ENCODE measurements around the gene UTS2B. TPM values are rescaled to one million over a fixed set of nuclear protein-coding genes. Genes with fewer than 3 reads are reported as not detected.
"Not testable (repeated sequence)": the region's sequence is repeated elsewhere in the genome, so short reads cannot be mapped to it uniquely, and the experiment has no call there.

UTS2B gene
- polyA plus RNA-seq, 3 donors: 0.45 to 0.68 (median 0.50) TPM

- no peak for DNase-seq (ENCODE audit: low read depth in 3 of 3, low spot score in 2 of 3)
Observed at GRCh38 chr3:191253089-191253799, 77.1 kb downstream of the UTS2B start.

DNA sequence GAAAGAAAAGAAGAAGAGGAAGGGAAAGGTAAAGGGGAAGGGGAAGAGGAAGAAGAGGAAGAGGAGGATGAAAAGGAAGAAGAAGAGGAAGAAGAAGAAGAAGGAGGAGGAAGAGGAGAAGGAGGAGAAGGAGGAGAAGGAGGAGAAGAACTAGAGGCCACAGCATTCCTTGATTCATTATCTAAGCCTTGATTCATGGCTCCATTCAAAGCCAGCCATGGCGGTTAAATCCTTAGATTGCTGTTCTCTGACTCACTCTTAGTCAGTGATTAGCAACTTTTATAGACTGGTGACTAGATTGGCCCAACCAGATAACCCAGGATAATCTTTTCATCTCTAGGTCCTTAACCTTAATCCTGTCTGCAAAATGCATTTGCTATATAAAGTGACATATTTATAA, 83.7 kb downstream of the UTS2B start:
- DNase-seq (ENCODE audit: low read depth in 3 of 3, low spot score in 2 of 3): no peak

GRCh38 chr3:191246034-191246433, 84.3 kb downstream of the UTS2B start:
- DNase-seq (ENCODE audit: low read depth in 3 of 3, low spot score in 2 of 3): not testable (repeated sequence)

GRCh38 chr3:191244242-191244867, 86.0 kb downstream of the UTS2B start:
- no peak for DNase-seq (ENCODE audit: low read depth in 3 of 3, low spot score in 2 of 3)

DNA sequence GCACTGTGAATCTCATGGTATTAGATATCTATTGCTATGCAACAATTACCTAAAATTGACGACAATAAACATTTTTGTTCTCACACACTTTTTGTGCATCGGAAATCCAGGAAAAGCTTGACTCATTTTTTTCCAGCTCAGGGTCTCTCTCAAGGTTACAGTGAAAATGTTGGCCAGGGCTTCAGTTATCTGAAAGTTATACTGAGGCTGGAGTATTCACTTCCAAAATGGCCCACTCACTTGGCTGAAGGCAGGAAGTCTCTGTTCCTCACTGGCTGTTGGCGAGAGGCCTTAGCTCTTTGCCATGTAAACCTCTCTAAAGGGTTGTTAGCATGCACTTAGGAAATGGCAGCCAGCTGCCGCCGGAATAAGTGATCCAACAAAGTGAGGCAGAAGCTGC, 89.8 kb downstream of the UTS2B start:
- no peak for DNase-seq (ENCODE audit: low read depth in 3 of 3, low spot score in 2 of 3)

- no peak for DNase-seq (ENCODE audit: low read depth in 3 of 3, low spot score in 2 of 3)
Observed at GRCh38 chr3:191239407-191240031, 90.8 kb downstream of the UTS2B start.

- no peak for DNase-seq (ENCODE audit: low read depth in 3 of 3, low spot score in 2 of 3)
Observed at GRCh38 chr3:191238321-191238817, 92.0 kb downstream of the UTS2B start.

DNA sequence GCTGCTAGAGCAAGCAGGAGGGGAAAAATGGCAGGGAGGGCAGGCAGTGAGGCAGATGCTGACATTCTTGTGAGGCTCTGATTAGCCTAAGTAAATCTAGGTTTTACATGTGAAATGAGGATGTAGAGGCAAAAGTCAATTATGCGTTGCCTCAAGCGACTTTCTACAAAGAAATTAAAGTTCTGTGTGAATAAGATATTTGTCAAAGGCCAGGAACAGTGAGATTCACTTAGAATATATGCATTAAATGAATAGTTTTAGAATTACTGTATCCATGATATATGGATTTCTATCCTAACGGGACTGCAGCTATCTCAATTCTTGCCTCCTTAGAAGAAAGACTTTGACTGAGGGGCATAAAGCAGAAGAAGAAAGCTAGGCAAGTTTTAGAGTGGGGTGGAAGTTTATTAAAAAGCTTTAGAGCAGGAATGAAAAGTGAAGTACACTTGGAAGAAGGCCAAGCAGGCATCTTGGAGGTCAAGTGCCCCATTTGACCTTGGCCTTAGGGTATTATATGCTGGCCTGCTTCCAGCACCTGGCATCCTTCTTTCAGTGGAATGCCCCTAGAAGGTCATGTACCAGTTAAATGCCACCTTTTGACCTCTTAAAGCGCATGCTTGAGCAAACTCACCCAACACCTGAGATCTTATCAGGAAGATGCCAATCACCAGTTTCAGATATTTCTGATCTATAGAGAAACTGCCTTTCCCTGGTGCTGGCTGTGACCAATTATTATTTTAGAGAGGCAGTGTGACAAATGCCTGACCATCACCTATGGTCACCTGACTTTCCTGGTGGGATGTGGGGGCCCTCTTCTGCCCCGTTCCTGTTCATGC, 93.1 kb downstream of the UTS2B start:
- no peak for DNase-seq (ENCODE audit: low read depth in 3 of 3, low spot score in 2 of 3)

GRCh38 chr3:191236646-191237045, 93.7 kb downstream of the UTS2B start:
- peak in 1 of 3 donors; percentile 21 for DNase-seq (ENCODE audit: low read depth in 3 of 3, low spot score in 2 of 3)

DNA sequence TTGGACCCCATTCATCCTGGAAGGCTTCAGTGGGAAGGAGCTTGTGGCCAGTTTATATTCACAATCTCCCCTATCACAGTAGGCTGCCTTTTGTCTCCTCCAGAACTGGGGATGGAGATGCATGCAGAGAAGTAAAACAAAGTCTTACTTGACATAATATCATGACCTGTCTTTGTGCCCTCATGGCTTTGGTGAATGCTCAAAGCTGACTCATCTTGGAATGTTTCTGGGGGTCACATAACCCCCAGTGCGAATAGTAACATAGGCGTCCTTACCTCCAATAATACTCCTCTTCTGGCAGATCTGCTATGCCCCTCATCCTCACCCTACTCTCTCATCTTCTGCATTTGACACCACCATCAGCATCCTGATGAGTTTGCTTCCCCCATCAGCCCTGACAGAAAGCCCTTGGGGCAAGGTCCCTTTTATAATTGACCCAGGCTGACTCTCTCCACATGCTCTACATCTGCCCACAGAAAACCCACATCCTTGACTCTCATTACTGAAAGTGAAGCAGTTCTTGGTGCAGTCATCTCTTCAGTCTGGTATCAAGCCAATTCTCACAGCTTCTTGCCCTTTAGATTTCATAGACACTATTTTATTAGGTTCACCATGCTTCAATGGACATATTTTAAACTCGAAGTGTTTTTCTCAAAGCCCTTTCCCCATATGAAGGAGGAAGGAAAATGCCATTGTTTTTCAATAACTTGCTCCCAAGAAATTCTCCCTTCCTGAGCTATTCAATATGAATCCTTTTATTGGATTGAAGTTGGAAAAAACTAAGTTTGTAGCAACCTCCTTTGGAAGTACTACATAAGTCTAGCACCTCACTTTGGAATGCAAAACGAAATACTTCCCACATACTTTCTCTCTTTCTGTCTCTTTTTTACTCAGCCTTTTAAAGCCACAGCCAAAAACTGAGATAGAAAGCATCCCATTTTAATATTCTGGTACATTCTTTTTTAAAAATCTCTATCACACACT, 94.7 kb downstream of the UTS2B start:
- no peak for DNase-seq (ENCODE audit: low read depth in 3 of 3, low spot score in 2 of 3)

DNA sequence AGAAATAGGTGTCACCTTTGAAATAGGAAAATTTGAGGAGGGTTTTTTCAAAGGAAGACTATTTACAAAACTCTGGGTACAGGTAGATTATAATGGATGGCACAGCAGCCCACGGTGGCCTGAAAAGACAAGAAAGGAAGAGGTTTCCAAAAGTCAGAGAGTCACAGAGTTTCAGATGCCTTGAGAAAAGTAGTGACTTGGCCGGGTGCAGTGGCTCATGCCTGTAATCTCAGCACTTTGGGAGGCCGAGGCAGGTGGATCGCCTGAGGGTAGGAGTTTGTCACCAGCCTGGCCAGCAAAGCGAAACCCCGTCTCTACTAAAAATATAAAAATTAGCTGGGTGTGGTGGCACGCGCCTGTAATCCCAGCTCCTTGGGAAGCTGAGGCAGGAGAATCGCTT, 96.1 kb downstream of the UTS2B start:
- no peak for DNase-seq (ENCODE audit: low read depth in 3 of 3, low spot score in 2 of 3)

GRCh38 chr3:191227541-191227940, 102.8 kb downstream of the UTS2B start:
- DNase-seq (ENCODE audit: low read depth in 3 of 3, low spot score in 2 of 3): no peak

DNA sequence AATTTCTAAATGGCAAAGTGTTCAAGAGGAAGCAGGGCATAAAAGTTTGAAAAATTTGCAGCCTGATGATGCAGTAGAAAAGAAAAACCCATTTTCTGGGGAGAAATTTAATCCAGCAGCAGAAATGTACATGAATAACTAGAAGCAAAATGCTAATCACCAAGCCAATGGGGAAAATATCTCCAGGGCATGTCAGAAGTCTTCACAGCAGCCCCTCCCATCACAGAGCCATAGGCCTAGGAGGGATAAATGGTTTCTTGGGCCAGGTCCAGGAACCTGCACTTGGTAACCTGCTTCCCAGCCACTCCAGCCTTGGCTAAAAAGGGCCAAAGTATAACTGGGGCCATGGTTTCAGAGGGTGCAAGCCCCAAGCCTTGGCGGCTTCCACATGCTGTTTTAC, 108.7 kb downstream of the UTS2B start:
- no peak for DNase-seq (ENCODE audit: low read depth in 3 of 3, low spot score in 2 of 3)

DNA sequence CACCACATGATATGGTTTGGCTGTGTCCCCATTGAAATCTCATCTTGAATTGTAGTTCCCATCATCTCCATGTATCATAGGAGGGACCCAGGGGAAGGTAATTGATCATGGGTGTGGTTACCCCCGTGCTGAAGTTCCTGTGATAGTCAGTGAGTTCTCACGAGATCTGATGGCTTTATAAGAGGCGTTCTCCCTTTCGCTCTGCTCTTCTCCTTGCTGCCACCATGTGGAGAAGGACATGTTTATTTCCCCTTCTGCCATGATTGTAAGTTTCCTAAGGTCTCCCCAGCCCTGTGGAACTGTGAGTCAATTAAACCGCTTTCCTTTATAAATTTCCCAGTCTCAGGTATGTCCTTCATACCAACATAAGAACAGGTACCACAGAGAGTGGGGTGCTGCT, 109.4 kb downstream of the UTS2B start:
- DNase-seq (ENCODE audit: low read depth in 3 of 3, low spot score in 2 of 3): no peak

DNA sequence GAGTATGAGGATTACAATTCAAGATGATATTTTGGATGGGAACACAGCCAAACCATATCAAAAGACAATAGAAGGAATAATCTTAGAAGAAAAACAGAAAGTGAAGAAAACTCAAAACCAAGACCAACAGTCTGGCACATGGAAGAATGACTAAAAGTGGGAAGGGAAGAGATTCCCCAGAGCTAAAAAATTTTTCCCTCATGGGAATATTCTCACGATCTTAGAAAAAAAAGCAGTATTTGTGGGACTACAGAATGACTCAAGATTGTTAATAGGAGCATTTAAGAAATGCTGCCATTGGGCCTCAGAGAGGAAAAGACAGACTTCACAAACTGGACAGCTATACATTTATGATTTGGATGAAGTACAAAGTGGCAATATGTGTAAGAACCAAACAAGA, 113.0 kb downstream of the UTS2B start:
- no peak for DNase-seq (ENCODE audit: low read depth in 3 of 3, low spot score in 2 of 3)

Other genes with a start within 250 kb of the UTS2B start
- 10 to 100 TPM in 2 of 3 donors, 1 to 10 TPM in 1; 5.3 to 13.0 (median 12.2) TPM for gene OSTN, start 131.3 kb downstream of the UTS2B start, polyA plus RNA-seq (ENCODE audit: insufficient read length in 3 of 3)
- gene CCDC50, start 1.1 kb downstream of the UTS2B start, polyA plus RNA-seq (ENCODE audit: insufficient read length in 3 of 3): 10 to 100 TPM; 69.5 to 70.6 (median 69.7) TPM
- gene PYDC2, start 130.6 kb upstream of the UTS2B start, polyA plus RNA-seq (ENCODE audit: insufficient read length in 3 of 3): not detected